Testis (tissue), 5 donors: ENCODE results near the gene CMTM1. TPM values are rescaled to one million over a fixed set of nuclear protein-coding genes. Genes with fewer than 3 reads are reported as not detected.
A peak's percentile ranks its signal among the peaks of the same experiment; 100 is the strongest.

Experiments
- DNase-seq: peaks from one replicate; pipeline ENCODE4 v3.0.0-alpha.2; 2019
- H3K27ac ChIP-seq, 2 donors: fragments of 200-600 bp; sonication (generic); one replicate each; pipeline ENCODE4 v1.5.1; 2019
- H3K27me3 ChIP-seq: fragments of 200-600 bp; sonication (generic); one replicate; pipeline ENCODE4 v1.5.1; 2019
- H3K36me3 ChIP-seq: fragments of 200-600 bp; sonication (generic); one replicate; pipeline ENCODE4 v1.5.1; 2017; ENCODE audit warnings: low read depth; ENCODE audit errors: missing control alignments
- H3K4me1 ChIP-seq: fragments of 200-600 bp; sonication (generic); one replicate; pipeline ENCODE4 v1.5.1; 2019
- H3K4me3 ChIP-seq, 2 donors: fragments of 200-600 bp; sonication (generic); one replicate each; pipeline ENCODE4 v1.5.1; 2017 to 2019
- H3K9me3 ChIP-seq: fragments of 200-600 bp; sonication (generic); one replicate; pipeline ENCODE4 v1.5.1; 2017
- CTCF ChIP-seq, 3 experiments: fragments of 450-650 bp in 2 of 3; fragments of 200-600 bp in 1 of 3; sonication (generic) in 1 of 3; IDR thresholded peaks; one replicate each; pipeline ENCODE4 v1.5.1; 2016 to 2019; ENCODE audit warnings: antibody characterized with exemption in 3 of 3, mild to moderate bottlenecking in 2 of 3, moderate library complexity in 1 of 3
- POLR2A ChIP-seq: fragments of 450-650 bp; IDR thresholded peaks from one replicate; pipeline ENCODE4 v1.6.1; 2017; ENCODE audit warnings: antibody characterized with exemption, mild to moderate bottlenecking, moderate library complexity
- WGBS, 2 donors: methylation state at CpG; one replicate each; pipeline ENCODE4 v1.1.5; 2018; 5-methylcytosine and 5-hydroxymethylcytosine counted together
- intact Hi-C: fragments of 100-400 bp; cut with DNase I; formaldehyde crosslinking; loops from one replicate; pipeline ENCODE4 v1.15.1; 2023; ENCODE audit warnings: low total_unique reads
- long read RNA-seq, 2 donors: transcript quantifications; one replicate each; lab custom pipeline, GENCODE V29; 2026
- polyA plus RNA-seq: library from polyadenylated mRNA; stranded (reverse); fragments of 350-450 nt; fragmentation: Illumina TruSeq; extraction: RNeasy Lipid Tissue Mini Kit (QIAGEN cat#74804); gene quantifications from one replicate; pipeline ENCODE4 v1.2.3, GENCODE V29; 2014; ENCODE audit warnings: low read depth, low replicate concordance; ENCODE audit not compliant: insufficient read depth
- total RNA-seq, 2 donors: library from RNA; depleted of rRNA; stranded (reverse); fragments of >200 nt; gene quantifications; one replicate each; pipeline ENCODE4 v1.2.3, GENCODE V29; 2016

Gene CMTM1
- total RNA-seq (10 to 100 TPM; 24.0 to 47.5 TPM), polyA plus RNA-seq (103 TPM)
- long read RNA-seq, donor 1: 0 reads
- long read RNA-seq, donor 2: 0 reads

- no peaks in the 10 kb centered on the region for H3K9me3 ChIP-seq
- intact Hi-C loops: no loop called here
Observed at GRCh38 chr16:66566051-66566901, at the start of gene CMTM1. Gene CMTM1 (plus strand): TSS chr16:66566439. CDS start chr16:66566514, 75 bp downstream.

DNA sequence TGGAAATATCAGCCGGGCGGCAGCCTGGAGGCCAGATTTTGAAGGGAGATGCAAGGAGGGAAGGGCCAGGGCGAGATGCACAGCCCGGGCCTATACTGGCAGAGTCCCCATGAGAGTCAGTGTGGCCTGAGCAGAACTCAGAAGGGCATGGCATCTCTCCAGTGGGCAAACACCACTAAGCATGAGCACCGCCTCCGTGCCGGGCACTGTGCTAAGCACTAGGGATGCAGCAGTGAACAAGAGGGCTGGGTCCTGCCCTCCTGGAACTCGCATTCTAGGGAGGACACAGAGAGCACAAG lies 49.8 kb upstream of the CMTM1 start:
- H3K9me3 ChIP-seq: no peaks in the 10 kb centered on the region
- no peak for DNase-seq
- H3K4me1 ChIP-seq: peaks cover 30% of the 10 kb centered on the region
- 45 to 47% methylated on average over 5 to 8 of the region's 8 CpGs for WGBS, 2 donors
- H3K27ac ChIP-seq: peak overlapping the region; percentile 2 to 89
- intact Hi-C loops: no loop called here
- H3K36me3 ChIP-seq: no peaks in the 10 kb centered on the region
- no peaks in the 10 kb centered on the region for H3K27me3 ChIP-seq
- no peak for TF ChIP-seq CTCF (IDR thresholded peaks at IDR 0.05)
- TF ChIP-seq POLR2A: no peak
- no peak overlapping the region for H3K4me3 ChIP-seq

More at GRCh38 chr16:66566051-66566901, at the start of gene CMTM1:
- H3K27me3 ChIP-seq: no peaks in the 10 kb centered on the region
- peak within 1 kb of the TSS; percentile 9 to 23 for H3K4me3 ChIP-seq
- no peaks in the 10 kb centered on the region for H3K36me3 ChIP-seq
- TF ChIP-seq CTCF (IDR thresholded peaks at IDR 0.05) (no peak), POLR2A (no peak)
- H3K27ac ChIP-seq: no peak within 1 kb of the TSS
- H3K4me1 ChIP-seq: no peaks in the 10 kb centered on the region
- no peak for DNase-seq
- 67 to 79% methylated on average over 49 to 54 of the region's 54 CpGs for WGBS, 2 donors

DNA sequence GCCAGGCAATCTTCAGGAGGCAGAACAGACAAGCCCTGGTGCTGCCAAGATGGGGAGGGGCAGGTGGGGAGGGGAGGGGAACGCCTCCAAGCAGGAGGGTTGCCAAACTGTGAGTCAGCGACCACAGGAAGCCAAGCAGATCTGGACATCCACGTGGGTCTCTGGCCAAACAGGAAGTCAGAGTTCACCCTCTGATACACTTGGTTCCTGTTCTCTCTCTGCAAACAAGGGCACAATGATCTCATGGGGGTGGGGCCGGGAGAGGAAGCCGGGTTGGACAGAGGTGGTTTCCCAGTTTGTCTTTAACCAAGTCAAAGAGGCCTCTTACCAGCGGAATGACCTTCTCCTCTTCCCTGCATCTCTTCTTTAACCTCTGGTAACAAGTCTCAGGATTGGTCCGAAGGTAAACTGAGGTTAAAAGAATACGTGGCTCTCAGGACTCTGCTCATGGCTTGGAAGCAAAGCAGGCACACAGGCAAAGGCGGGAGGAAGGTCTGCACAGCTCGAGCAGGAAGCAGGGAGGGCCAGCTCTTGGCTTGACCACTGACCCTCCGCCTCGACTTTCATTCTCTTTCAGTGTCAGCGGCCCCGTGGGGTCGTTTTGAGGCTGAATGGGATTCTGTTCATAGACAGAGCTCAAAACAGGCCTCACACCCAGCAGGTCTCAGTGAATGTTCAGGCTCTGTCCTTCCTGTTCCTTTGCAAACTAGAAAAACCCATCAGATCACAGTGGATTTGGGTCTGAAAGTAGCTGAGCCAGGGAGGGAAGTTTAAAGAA lies 49.2 kb upstream of the CMTM1 start:
- DNase-seq: peak; percentile 95
- intact Hi-C loops: no loop called here
- H3K27me3 ChIP-seq: no peaks in the 10 kb centered on the region
- H3K36me3 ChIP-seq: no peaks in the 10 kb centered on the region
- H3K4me1 ChIP-seq: peaks cover 30% of the 10 kb centered on the region
- TF ChIP-seq POLR2A: no peak
- no peak for TF ChIP-seq CTCF (IDR thresholded peaks at IDR 0.05)
- H3K9me3 ChIP-seq: no peaks in the 10 kb centered on the region
- no peak overlapping the region for H3K4me3 ChIP-seq
- H3K27ac ChIP-seq: peak overlapping the region; percentile 78 to 89
- 26 to 39% methylated on average over 8 to 15 of the region's 15 CpGs for WGBS, 2 donors

DNA sequence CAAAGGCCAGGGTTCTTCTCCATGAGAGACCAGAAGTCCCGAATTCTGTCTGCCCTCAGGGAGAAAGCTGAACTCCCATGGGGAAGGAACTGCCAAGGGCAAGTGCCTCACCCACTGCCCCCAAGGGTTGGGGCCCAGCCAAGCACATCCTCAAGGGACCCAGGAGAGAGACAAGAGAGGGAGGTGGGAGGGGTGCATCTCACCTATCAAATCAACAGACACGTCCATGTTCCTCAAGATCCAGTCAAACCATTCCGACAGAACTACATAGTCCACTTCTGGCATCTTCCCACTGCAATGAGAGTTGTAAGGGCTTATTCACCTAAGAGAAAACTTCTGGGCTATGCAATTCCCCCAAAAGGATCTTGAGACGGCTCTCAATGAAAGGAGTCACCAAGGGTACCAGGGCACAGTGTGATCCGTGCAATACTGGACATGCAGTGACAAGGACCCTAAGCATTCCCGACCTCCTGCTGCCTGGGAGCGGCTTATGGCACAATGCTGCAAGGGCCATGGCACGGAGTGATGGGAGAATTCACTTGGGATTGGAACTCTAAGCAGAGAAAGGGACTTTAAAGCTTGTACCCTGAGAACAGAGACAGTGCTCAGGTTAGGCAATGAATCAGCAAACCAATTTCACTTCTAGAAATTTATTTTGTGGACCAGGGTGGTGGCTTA lies 48.5 kb upstream of the CMTM1 start:
- 72 to 75% methylated on average over 8 of the region's 8 CpGs for WGBS, 2 donors

More for the DNA sequence above, 48.5 kb upstream of the CMTM1 start:
- Histone ChIP-seq H3K4me3 (no peak overlapping the region), H3K9me3 (no peaks in the 10 kb centered on the region), H3K4me1 (peaks cover 35% of the 10 kb centered on the region), H3K36me3 (no peaks in the 10 kb centered on the region), H3K27me3 (no peaks in the 10 kb centered on the region), H3K27ac (peak overlapping the region; percentile 78 to 89)
- intact Hi-C loops: no loop called here
- no peak for TF ChIP-seq CTCF (IDR thresholded peaks at IDR 0.05)
- no peak for TF ChIP-seq POLR2A
- DNase-seq: no peak
